OCI-LY1 (cell line): ENCODE data around the gene B3GALT6.

Experiments used
- H2AFZ ChIP-seq: fragments of 200-600 bp; sonication (generic), shearing (Covaris generic); 2 replicates; pipeline ENCODE4 v1.6.0; 2014; ENCODE audit warnings: antibody characterized with exemption, mild to moderate bottlenecking, low read length
- H3F3A ChIP-seq: fragments of 200-600 bp; sonication (generic), shearing (Covaris generic); 2 replicates; pipeline ENCODE4 v1.6.0; 2014; ENCODE audit warnings: mild to moderate bottlenecking, antibody characterized with exemption, low read length, moderate library complexity; ENCODE audit not compliant: insufficient read depth
- H3K27ac ChIP-seq: fragments of 200-600 bp; sonication (generic); 2 replicates; pipeline ENCODE4 v1.5.1; 2014; ENCODE audit warnings: low read length, mixed run types, mild to moderate bottlenecking, low read depth; ENCODE audit not compliant: poor library complexity, severe bottlenecking
- H3K27me3 ChIP-seq: fragments of 200-600 bp; sonication (generic); 2 replicates; pipeline ENCODE4 v1.6.0; 2014; ENCODE audit warnings: antibody characterized with exemption, mild to moderate bottlenecking, low read length, moderate library complexity; ENCODE audit not compliant: insufficient read depth
- H3K36me3 ChIP-seq: fragments of 200-600 bp; sonication (generic); 2 replicates; pipeline ENCODE4 v1.6.1; 2014; ENCODE audit warnings: mild to moderate bottlenecking, antibody characterized with exemption, low read length, moderate library complexity, mixed read lengths; ENCODE audit not compliant: insufficient read depth
- H3K4me1 ChIP-seq: fragments of 200-600 bp; sonication (generic); 2 replicates; pipeline ENCODE4 v1.5.1; 2014; ENCODE audit warnings: mild to moderate bottlenecking, low read length, moderate library complexity; ENCODE audit not compliant: insufficient read depth, severe bottlenecking
- H3K4me2 ChIP-seq: fragments of 200-600 bp; sonication (generic), shearing (Covaris generic); 2 replicates; pipeline ENCODE4 v1.6.1; 2014; ENCODE audit warnings: low read length
- H3K4me3 ChIP-seq: fragments of 200-600 bp; sonication (generic); 2 replicates; pipeline ENCODE4 v1.5.1; 2014; ENCODE audit warnings: low read length, low read depth, mild to moderate bottlenecking, mixed read lengths; ENCODE audit not compliant: poor library complexity, severe bottlenecking
- H3K79me2 ChIP-seq: fragments of 200-600 bp; shearing (Covaris generic); 2 replicates; pipeline ENCODE4 v1.6.1; 2016; ENCODE audit warnings: mixed run types, low read length, mixed read lengths; ENCODE audit not compliant: insufficient read depth
- H3K9ac ChIP-seq: fragments of 200-600 bp; sonication (generic), shearing (Covaris generic); 2 replicates; pipeline ENCODE4 v1.6.1; 2014; ENCODE audit warnings: mild to moderate bottlenecking, low read length, mixed read lengths
- H3K9me2 ChIP-seq: fragments of 200-600 bp; sonication (generic), shearing (Covaris generic); 2 replicates; pipeline ENCODE4 v1.6.1; 2014; ENCODE audit warnings: low read depth, mild to moderate bottlenecking, low read length, mixed read lengths
- H3K9me3 ChIP-seq: fragments of 200-600 bp; shearing (Covaris generic); 2 replicates; pipeline ENCODE4 v1.6.1; 2014; ENCODE audit warnings: low read length, mixed read lengths
- H4K20me1 ChIP-seq: fragments of 200-600 bp; sonication (generic), shearing (Covaris generic); 2 replicates; pipeline ENCODE4 v1.6.0; 2016; ENCODE audit warnings: mild to moderate bottlenecking, low read length; ENCODE audit not compliant: insufficient read depth
- EZH2 ChIP-seq: fragments of 200-600 bp; sonication (generic), shearing (Covaris generic); IDR thresholded peaks from 2 replicates; pipeline ENCODE4 v1.8.0; 2017; ENCODE audit warnings: borderline replicate concordance, mixed run types, mild to moderate bottlenecking, antibody characterized with exemption, low read length, moderate library complexity, mixed read lengths
- TF ChIP-seq, protein P1 (sequence below): fragments of 200-600 bp; sonication (generic), shearing (Covaris generic); IDR thresholded peaks from 2 replicates; pipeline ENCODE4 v1.5.1; 2017; ENCODE audit warnings: mild to moderate bottlenecking, antibody characterized with exemption, low read length, moderate library complexity, mixed read lengths

B3GALT6 gene

DNA sequence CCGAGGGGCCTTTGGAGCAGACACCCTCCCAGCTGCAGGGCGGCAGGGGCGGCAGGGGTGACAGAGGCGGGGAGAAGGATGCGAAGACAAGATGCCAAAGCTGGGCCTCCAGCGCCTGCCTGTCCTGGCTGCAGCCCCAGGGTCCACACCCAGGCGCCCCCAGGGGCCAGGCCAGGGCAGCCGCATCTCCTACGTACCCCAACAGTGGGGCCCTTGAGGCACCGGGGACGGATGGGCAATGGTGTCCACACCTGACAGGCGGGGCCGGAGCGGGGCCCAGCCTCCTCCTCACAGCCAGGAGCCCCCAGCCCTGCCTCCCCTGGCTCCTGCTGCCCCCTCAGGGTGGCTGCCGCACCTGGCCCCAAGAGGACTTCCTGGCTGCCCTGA is 7.2 kb downstream of the B3GALT6 start:
- H3K27ac ChIP-seq, result no peak overlapping the region
- H3F3A ChIP-seq, result no peaks in the 10 kb centered on the region
- H3K9me2 ChIP-seq, result no peaks in the 10 kb centered on the region
- H3K4me1 ChIP-seq, result no peaks in the 10 kb centered on the region
- no peak overlapping the region for H3K4me2 ChIP-seq
- TF ChIP-seq, protein P1, sequence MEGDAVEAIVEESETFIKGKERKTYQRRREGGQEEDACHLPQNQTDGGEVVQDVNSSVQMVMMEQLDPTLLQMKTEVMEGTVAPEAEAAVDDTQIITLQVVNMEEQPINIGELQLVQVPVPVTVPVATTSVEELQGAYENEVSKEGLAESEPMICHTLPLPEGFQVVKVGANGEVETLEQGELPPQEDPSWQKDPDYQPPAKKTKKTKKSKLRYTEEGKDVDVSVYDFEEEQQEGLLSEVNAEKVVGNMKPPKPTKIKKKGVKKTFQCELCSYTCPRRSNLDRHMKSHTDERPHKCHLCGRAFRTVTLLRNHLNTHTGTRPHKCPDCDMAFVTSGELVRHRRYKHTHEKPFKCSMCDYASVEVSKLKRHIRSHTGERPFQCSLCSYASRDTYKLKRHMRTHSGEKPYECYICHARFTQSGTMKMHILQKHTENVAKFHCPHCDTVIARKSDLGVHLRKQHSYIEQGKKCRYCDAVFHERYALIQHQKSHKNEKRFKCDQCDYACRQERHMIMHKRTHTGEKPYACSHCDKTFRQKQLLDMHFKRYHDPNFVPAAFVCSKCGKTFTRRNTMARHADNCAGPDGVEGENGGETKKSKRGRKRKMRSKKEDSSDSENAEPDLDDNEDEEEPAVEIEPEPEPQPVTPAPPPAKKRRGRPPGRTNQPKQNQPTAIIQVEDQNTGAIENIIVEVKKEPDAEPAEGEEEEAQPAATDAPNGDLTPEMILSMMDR, result no peak
- TF ChIP-seq EZH2, result no peak
- no peak overlapping the region for H2AFZ ChIP-seq
- H4K20me1 ChIP-seq, result no peaks in the 10 kb centered on the region
- peaks cover 10% of the 10 kb centered on the region; the same call in 1 of the 2 replicates for H3K36me3 ChIP-seq
- no peaks in the 10 kb centered on the region for H3K9me3 ChIP-seq
- H3K27me3 ChIP-seq, result peaks cover 31% of the 10 kb centered on the region; the same call in 1 of the 2 replicates
- no peak overlapping the region for H3K9ac ChIP-seq
- no peaks in the 10 kb centered on the region for H3K79me2 ChIP-seq
- no peak overlapping the region for H3K4me3 ChIP-seq

DNA sequence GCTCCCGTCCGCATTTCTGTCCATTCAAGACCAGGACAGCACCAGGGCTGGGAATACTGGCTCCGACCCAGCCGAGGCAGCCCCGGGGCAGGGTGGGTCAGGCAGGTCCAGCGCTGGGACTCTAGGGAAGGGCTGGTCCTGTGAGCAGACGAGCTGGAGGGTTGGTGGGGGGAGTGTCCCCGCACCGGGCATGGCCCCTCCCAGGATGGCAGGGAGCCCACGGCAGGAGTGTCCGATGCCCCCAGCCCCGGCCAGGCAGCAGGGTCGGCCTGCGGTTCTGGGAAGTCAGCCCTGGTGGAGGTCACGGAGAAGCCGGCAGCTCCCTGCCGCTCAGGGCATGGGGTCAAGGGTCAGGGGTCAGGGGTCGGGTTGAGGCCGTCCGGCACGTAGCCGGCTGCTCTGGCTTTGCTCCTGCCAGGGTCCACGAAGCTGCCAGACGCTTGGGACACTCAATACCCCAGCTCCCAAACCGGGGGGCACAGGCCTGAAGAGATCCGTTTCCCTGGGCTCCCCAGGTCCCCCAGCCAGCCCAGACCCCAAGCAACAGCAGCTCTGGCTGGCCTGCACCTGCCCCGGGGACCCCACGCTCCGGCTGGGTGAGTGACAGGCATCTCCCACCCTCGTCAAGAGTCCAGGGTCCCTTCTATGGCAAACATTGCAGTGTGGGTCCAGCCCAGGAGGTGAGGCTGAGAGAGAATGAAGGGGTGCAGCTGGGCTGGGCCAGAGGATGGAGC is 7.7 kb downstream of the B3GALT6 start:
- peaks cover 5% of the 10 kb centered on the region; the same call in 1 of the 2 replicates for H3K36me3 ChIP-seq
- H4K20me1 ChIP-seq, result no peaks in the 10 kb centered on the region
- H3K9me3 ChIP-seq, result no peaks in the 10 kb centered on the region
- no peak overlapping the region for H3K9ac ChIP-seq
- no peak overlapping the region for H3K4me2 ChIP-seq
- H3K4me1 ChIP-seq, result no peaks in the 10 kb centered on the region
- no peak overlapping the region for H2AFZ ChIP-seq
- H3K27me3 ChIP-seq, result peaks cover 27% of the 10 kb centered on the region; the same call in 1 of the 2 replicates
- H3K9me2 ChIP-seq, result no peaks in the 10 kb centered on the region
- H3K27ac ChIP-seq, result no peak overlapping the region
- H3K4me3 ChIP-seq, result no peak overlapping the region
- no peaks in the 10 kb centered on the region for H3F3A ChIP-seq
- TF ChIP-seq, protein P1, result no peak
- TF ChIP-seq EZH2, result no peak
- no peaks in the 10 kb centered on the region for H3K79me2 ChIP-seq

- Histone ChIP-seq H3K9me2 (no peaks in the 10 kb centered on the region), H3K4me1 (no peaks in the 10 kb centered on the region), H3F3A (no peaks in the 10 kb centered on the region), H3K4me2 (no peak overlapping the region), H3K9ac (no peak overlapping the region), H3K9me3 (no peaks in the 10 kb centered on the region), H2AFZ (no peak overlapping the region), H4K20me1 (no peaks in the 10 kb centered on the region), H3K4me3 (no peak overlapping the region), H3K27ac (no peak overlapping the region), H3K36me3 (no peaks in the 10 kb centered on the region; the same call in 1 of the 2 replicates), H3K79me2 (no peaks in the 10 kb centered on the region), H3K27me3 (peaks cover 27% of the 10 kb centered on the region; the same call in 1 of the 2 replicates)
- no peak for TF ChIP-seq EZH2
- TF ChIP-seq, protein P1, result no peak
Observed at GRCh38 chr1:1240348-1240732, 8.3 kb downstream of the B3GALT6 start.
